GM19043 (cell line): ENCODE data around the gene RELCH.

ENCODE experiments used
- ATAC-seq: cut with Tn5 transposase; IDR thresholded peaks from one replicate; pipeline ENCODE4 v1.9.1; 2021; ENCODE audit warnings: low read depth; ENCODE audit not compliant: unreplicated experiment

The RELCH gene

GRCh38 chr18:62249478-62250097, 62.5 kb downstream of the RELCH start:
- peak; percentile 68 for ATAC-seq

GRCh38 chr18:62250475-62250874, 63.4 kb downstream of the RELCH start:
- ATAC-seq, result no peak

GRCh38 chr18:62258093-62258492, 71.0 kb downstream of the RELCH start:
- peak; percentile 51 for ATAC-seq

- peak; percentile 71 for ATAC-seq
These were observed 71.6 kb downstream of the RELCH start for GRCh38 chr18:62258616-62259015.

- ATAC-seq, result no peak
These were observed 75.0 kb downstream of the RELCH start for GRCh38 chr18:62262061-62262460.

GRCh38 chr18:62264984-62265383, 77.9 kb downstream of the RELCH start:
- ATAC-seq, result no peak

- ATAC-seq, result no peak
These were observed 90.0 kb downstream of the RELCH start for GRCh38 chr18:62277045-62277444.

- ATAC-seq, result no peak
These were observed 92.5 kb downstream of the RELCH start for GRCh38 chr18:62279561-62279960.

- no peak for ATAC-seq
These were observed 93.0 kb downstream of the RELCH start for GRCh38 chr18:62280058-62280457.

GRCh38 chr18:62280786-62281185, 93.7 kb downstream of the RELCH start:
- no peak for ATAC-seq

- ATAC-seq, result no peak
These were observed 94.6 kb downstream of the RELCH start for GRCh38 chr18:62281684-62282083.

- no peak for ATAC-seq
These were observed 95.2 kb downstream of the RELCH start for GRCh38 chr18:62282188-62282629.

- no peak for ATAC-seq
These were observed 97.6 kb downstream of the RELCH start for GRCh38 chr18:62284637-62285036.

GRCh38 chr18:62285281-62285680, 98.2 kb downstream of the RELCH start:
- no peak for ATAC-seq

GRCh38 chr18:62287781-62288664, 101.0 kb downstream of the RELCH start:
- peak; percentile 40 for ATAC-seq

- peak; percentile 53 for ATAC-seq
These were observed 101.6 kb downstream of the RELCH start for GRCh38 chr18:62288665-62289008.

- ATAC-seq, result peak; percentile 49
These were observed 102.0 kb downstream of the RELCH start for GRCh38 chr18:62289047-62289446.

- ATAC-seq, result no peak
These were observed 107.0 kb downstream of the RELCH start for GRCh38 chr18:62294073-62294472.

- ATAC-seq, result no peak
These were observed 113.4 kb downstream of the RELCH start for GRCh38 chr18:62300359-62300963.

- no peak for ATAC-seq
These were observed 114.3 kb downstream of the RELCH start for GRCh38 chr18:62301322-62301721.

- ATAC-seq, result no peak
These were observed 125.8 kb downstream of the RELCH start for GRCh38 chr18:62312851-62313250.
